Measurements from ENCODE around the gene TRMT6.

The TRMT6 gene

DNA sequence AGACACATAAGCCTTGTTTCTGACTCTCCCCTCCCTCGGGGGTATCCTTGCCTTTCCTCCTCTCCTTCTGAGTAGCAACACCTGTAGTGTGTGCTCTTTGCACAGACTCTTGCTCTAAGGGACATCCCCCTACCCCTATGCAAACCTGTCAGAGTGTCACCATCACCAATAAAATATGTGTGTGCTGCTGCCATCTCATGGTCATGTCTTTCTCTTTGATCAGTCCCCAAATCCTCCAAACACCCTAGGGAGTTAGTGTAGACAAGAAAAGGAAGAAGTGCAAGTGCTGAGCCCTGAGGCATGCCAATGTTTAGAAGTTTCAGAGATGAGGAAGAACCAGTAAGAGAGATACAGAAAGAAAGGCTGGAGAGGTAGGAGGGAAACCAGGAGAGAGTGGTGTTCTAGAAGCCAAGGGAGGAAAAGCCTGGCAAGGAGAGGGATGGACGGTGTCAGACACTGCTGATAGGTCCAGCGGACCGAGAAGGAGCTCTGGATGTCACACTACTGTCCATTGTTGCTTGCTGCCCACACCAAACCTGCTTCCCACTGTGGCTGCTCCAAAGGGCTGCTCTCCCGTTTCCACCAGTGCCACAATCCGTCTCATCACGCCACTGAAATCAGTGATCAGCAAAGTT, 16.4 kb downstream of the TRMT6 start:
- Mint-ChIP-seq H3K27ac (no peak overlapping the region), H3K4me1 (ENCODE audit: low read depth) (no peaks in the 10 kb centered on the region), H3K4me3 (no peak overlapping the region), H3K27me3 (ENCODE audit: low read depth) (peaks cover 2% of the 10 kb centered on the region), H3K36me3 (ENCODE audit: low read depth) (peaks cover 9% of the 10 kb centered on the region), H3K9me3 (no peaks in the 10 kb centered on the region)
- no peak for DNase-seq (ENCODE audit: low spot score)

DNA sequence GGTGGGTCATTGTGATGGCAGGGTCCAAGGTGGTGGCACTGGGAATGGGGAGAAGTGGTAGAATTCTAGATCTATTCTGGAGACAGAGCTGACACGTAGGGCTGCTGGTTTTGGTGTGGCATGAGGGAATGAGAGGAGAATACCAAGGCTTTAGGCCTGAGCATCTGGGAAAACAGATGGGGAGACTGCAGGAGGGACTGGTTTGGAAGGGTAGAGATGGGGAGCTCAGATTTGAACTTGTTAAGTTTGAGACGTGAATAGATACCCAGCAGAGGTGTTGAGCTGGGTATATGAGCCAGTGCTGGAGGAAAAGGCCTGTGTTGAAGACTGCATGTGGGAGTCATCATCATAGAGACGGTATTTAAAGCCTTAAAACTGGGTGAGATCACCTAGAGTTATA, 17.5 kb downstream of the TRMT6 start:
- H3K36me3 Mint-ChIP-seq (ENCODE audit: low read depth) = peaks cover 2% of the 10 kb centered on the region
- H3K4me3 Mint-ChIP-seq = no peak overlapping the region
- DNase-seq (ENCODE audit: low spot score) = no peak
- H3K9me3 Mint-ChIP-seq = no peaks in the 10 kb centered on the region
- H3K4me1 Mint-ChIP-seq (ENCODE audit: low read depth) = no peaks in the 10 kb centered on the region
- H3K27ac Mint-ChIP-seq = no peak overlapping the region
- H3K27me3 Mint-ChIP-seq (ENCODE audit: low read depth) = peaks cover 6% of the 10 kb centered on the region

DNA sequence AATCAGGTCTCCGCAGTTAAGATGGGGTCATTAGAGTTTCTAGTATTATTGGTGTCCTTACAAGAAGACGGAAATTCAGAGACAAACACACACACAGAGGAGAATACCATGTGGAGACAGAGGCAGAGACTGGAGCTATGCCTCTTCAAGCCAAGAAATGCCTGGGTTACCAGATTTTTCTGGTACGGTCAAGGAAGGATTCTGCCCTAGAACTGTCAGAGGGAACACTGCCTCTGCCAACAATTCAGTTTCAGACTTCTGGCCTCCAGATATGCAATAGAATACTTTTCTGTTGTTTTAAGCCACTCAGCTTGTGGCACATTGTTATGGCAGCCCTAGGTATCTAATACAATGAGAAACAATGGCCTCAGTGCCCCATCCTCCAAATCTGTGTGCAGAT, 18.9 kb downstream of the TRMT6 start:
- Mint-ChIP-seq H3K27ac (no peak overlapping the region), H3K27me3 (ENCODE audit: low read depth) (peaks cover 13% of the 10 kb centered on the region), H3K4me1 (ENCODE audit: low read depth) (no peaks in the 10 kb centered on the region), H3K36me3 (ENCODE audit: low read depth) (no peaks in the 10 kb centered on the region), H3K9me3 (no peaks in the 10 kb centered on the region), H3K4me3 (no peak overlapping the region)
- no peak for DNase-seq (ENCODE audit: low spot score)

DNA sequence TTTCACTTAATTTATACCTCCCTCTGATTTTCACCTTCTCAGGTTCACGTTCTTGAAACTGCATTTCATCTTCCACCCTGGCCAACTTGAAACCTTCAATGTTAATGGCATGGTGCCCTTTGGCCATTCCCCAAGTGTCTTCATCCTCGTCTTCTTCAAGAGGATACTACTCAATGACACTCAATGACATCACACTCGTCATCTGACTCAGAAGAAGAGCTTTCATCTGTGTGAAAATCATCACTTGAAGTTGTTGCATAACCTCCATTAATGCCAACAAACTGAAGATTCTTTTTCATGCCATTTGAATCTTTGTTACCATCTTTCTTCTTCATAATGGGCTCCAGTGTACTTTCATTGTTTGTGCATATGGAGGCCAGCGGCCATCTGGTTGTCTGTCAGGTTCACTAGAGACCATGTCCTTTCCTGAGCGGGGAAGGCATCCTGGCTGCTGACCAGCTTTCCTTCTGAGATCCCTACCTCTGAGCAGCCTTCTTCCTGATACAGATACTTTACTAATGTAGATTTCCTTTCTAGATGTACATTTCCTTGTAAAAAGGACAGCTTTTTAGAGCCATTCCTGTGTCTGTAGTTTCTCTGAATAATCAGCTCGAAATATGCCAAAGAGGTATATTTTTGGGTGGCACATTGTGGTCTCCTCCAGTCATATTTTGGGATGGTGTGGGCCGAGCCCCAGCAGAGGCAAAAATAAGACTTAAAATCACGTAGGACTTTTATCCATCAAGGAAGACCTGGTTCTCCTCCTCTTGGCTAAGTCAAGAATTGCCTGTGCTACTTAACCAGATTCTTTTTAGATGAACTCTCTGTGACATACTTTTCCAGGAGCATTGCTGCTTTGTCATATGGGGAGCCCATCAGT, 21.3 kb downstream of the TRMT6 start:
- Mint-ChIP-seq H3K9me3 (no peaks in the 10 kb centered on the region), H3K4me1 (ENCODE audit: low read depth) (no peaks in the 10 kb centered on the region), H3K36me3 (ENCODE audit: low read depth) (no peaks in the 10 kb centered on the region), H3K4me3 (no peak overlapping the region), H3K27me3 (ENCODE audit: low read depth) (peaks cover 13% of the 10 kb centered on the region), H3K27ac (no peak overlapping the region)
- DNase-seq (ENCODE audit: low spot score) = no peak

DNA sequence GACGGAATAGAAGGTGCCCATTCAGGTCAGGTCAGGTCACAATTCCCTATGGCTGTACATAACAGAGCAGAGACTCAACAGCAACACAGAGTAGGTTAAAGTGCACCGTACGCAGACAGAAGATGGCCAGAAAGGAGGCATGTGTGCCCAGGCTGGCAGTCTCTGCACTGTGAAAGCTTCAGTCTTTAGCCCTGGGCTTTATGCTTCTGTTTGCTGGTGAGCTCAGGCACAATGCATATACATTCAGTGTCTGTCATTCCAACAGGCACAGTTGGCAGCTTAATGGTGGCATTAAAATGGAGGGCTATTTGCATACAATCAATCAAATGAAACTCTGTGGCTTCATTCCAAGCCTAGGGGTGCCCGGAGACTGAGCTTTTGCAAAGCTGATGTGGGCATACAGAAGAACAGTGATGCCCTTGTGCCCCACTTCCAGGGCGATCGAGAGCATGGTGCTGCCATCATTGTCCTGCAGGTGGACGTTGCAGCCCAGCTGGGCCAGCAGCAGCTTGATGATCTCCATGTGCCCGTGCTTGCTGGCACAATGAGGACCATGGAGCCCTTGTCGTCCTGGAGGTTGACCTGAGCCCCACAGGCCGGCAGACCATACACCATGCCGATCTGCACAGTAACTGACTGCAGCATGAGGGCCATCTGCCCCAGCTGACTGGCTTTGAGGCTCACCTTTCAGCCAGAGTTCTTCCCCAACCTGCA, 22.4 kb downstream of the TRMT6 start:
- no peak for DNase-seq (ENCODE audit: low spot score)
- Mint-ChIP-seq H3K4me1 (ENCODE audit: low read depth) (no peaks in the 10 kb centered on the region), H3K27ac (no peak overlapping the region), H3K36me3 (ENCODE audit: low read depth) (no peaks in the 10 kb centered on the region), H3K9me3 (no peaks in the 10 kb centered on the region), H3K27me3 (ENCODE audit: low read depth) (peaks cover 14% of the 10 kb centered on the region), H3K4me3 (no peak overlapping the region)

DNA sequence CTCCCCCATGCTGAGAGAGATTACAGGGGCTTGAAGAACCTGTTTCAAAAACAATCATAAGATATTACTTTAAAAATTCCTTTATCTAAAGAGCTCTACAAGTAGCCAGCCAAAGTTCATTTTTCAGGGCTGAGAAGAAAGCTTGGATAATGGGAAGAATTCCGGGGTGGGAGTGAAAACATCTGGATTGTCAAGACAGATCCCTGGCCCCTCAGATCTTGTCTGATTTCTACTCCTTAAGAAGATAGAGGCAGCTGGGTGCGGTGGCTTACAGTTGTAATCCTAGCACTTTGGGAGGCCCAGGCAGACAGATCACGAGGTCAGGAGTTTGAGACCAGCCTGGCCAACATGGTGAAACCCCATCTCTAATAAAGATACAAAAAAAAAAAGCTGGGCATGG, 24.8 kb downstream of the TRMT6 start:
- H3K27me3 Mint-ChIP-seq (ENCODE audit: low read depth) = peaks cover 19% of the 10 kb centered on the region

DNA sequence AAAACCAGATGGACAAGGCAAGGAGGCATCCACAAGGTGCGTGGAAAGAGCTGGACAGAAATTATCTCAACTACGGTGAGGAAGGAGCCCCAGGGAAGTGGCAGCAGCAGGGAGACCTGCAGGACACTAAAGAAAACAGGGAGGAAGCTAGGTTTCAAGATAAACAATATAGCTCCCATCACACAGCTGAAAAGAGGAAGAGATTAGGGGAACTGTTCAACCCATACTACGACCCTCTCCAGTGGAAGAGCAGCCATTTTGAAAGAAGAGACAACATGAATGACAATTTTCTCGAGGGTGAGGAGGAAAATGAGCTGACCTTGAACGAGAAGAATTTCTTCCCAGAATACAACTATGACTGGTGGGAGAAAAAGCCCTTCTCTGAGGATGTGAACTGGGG, 26.8 kb downstream of the TRMT6 start:
- Mint-ChIP-seq H3K4me3 (no peak overlapping the region), H3K27me3 (ENCODE audit: low read depth) (peaks cover 14% of the 10 kb centered on the region), H3K4me1 (ENCODE audit: low read depth) (peaks cover 18% of the 10 kb centered on the region), H3K27ac (no peak overlapping the region), H3K36me3 (ENCODE audit: low read depth) (no peaks in the 10 kb centered on the region), H3K9me3 (no peaks in the 10 kb centered on the region)
- no peak for DNase-seq (ENCODE audit: low spot score)

More for the DNA sequence above, 24.8 kb downstream of the TRMT6 start:
- H3K4me3 Mint-ChIP-seq = no peak overlapping the region
- no peaks in the 10 kb centered on the region for H3K9me3 Mint-ChIP-seq
- no peak overlapping the region for H3K27ac Mint-ChIP-seq
- no peak for DNase-seq (ENCODE audit: low spot score)
- H3K36me3 Mint-ChIP-seq (ENCODE audit: low read depth) = no peaks in the 10 kb centered on the region
- peaks cover 1% of the 10 kb centered on the region for H3K4me1 Mint-ChIP-seq (ENCODE audit: low read depth)

DNA sequence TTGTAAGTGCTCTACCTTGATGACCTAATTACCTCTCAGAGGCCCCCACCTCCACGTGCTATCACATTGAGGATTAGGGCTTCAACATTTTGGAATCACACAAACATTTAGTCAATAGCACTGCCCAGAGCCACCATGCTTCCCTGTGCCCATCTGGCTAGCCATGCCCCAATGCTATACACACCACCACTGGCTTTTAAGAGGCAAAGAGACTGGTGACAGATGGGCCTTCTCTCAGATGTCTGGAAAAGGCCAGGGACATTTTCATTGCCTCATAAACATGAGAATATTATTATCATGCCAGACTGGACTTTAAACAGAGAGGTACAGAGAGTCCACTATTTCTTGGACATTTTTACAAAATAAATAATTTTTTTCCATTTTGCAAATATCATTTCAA, 29.8 kb downstream of the TRMT6 start:
- H3K4me1 Mint-ChIP-seq (ENCODE audit: low read depth) = peaks cover 18% of the 10 kb centered on the region
- H3K27ac Mint-ChIP-seq = no peak overlapping the region

DNA sequence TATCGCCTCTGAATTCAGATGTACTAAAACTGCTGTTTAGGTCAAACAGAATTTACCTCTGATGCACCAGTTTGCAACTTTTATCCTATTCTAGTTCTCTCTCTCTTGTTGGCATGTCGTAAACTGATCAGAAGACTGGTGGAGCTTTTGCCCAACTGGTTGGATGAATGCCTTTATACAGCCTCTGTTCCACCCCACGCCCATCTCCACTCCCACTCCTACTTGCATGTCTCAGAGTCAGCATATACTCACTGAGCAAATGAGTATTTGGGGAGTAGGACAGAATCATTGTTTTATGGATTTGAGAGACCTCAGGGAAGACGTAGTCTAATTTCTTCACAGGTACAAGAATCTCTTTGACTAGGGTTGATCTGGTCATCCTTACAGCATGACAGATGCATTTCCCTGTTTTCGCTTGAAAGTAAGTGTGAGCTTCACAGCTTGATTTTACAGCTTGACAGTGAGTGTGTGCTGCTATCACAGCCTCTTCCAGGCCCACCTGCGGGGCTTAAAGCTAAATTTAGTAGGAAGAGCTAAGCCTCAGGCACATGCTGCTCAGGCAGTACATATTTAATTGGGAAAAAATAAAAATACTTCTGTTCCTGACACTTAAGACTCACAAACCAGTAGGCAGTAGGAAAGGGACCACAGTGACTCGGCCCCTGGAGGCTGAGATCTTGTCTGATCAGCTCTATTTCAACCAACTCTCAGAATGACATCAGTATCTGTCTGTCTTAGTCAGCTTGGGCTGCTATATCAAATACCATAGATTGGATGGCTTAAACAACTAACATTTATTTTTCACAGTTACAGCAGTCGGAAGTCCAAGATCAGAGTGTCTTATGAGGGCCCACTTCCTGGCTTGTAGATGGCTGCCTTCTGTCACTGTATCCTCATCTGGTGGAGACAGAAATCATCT, 30.4 kb downstream of the TRMT6 start:
- peak; percentile 40 for DNase-seq (ENCODE audit: low spot score)
- Mint-ChIP-seq H3K27me3 (ENCODE audit: low read depth) (peaks cover 15% of the 10 kb centered on the region), H3K4me1 (ENCODE audit: low read depth) (peaks cover 18% of the 10 kb centered on the region), H3K4me3 (peak overlapping the region; percentile 12), H3K36me3 (ENCODE audit: low read depth) (no peaks in the 10 kb centered on the region), H3K9me3 (no peaks in the 10 kb centered on the region), H3K27ac (no peak overlapping the region)

More for the DNA sequence above, 29.8 kb downstream of the TRMT6 start:
- Mint-ChIP-seq H3K27me3 (ENCODE audit: low read depth) (peaks cover 12% of the 10 kb centered on the region), H3K9me3 (no peaks in the 10 kb centered on the region), H3K4me3 (no peak overlapping the region), H3K36me3 (ENCODE audit: low read depth) (no peaks in the 10 kb centered on the region)
- no peak for DNase-seq (ENCODE audit: low spot score)

DNA sequence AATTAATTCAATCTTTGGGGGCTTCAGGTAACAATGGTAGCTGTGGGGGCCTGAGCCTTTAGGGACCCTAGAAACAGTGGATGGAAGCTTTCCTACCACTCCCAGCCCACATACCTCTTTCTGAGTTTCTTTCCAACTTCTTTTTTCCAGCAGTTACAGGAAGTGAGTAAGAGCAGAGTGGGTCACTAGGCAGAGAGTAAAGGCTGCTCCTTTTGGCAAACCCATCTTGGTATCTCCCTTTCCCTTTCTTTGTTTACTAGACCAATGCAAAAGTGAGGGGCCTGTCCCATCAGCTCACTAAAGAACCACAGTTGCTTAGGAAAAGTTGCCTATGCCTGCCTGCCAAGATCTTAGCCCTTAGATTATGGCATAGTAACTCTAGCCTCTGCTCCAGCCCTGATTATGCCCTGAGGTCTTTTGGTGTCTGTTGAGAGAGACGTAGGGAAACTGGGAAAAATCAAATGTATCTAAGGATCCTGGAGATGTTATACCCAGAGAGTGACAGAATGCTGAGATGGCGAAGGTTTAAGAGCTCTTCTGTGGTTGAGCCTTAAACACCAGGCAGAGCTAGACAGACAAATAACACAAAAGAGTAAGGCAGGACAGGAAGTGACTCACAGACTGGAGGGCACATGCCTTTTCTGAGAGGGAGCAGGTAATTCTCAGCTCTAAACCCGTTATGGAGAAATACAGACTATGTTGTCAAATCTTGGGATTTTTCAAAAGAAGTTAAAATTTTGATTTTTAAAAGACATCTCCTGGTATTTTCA, 31.3 kb downstream of the TRMT6 start:
- Mint-ChIP-seq H3K9me3 (no peaks in the 10 kb centered on the region), H3K4me1 (ENCODE audit: low read depth) (peaks cover 18% of the 10 kb centered on the region), H3K27me3 (ENCODE audit: low read depth) (peaks cover 22% of the 10 kb centered on the region), H3K36me3 (ENCODE audit: low read depth) (no peaks in the 10 kb centered on the region), H3K27ac (peak overlapping the region; percentile 65), H3K4me3 (peak overlapping the region; percentile 24)
- DNase-seq (ENCODE audit: low spot score) = peak; percentile 10

DNA sequence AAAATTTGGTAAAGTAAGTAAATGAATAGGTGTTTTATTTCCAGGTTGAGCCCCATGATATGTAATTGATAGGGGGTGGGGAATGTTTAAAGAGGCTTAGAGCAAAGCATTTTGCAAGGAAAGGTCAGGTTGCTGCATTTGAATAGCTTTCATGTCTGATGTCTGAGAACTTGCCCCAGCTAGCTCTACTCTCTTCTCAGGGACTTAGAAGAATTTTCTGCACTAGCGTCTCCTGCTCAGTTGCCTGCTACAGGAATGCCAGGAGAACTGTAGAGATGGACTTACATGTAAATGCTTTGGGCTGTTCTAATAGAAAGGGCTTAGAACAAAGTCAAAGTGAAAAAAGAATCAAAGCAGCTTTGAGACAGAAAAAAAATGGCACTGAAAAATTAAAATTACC, 35.5 kb downstream of the TRMT6 start:
- Mint-ChIP-seq H3K4me3 (no peak overlapping the region), H3K4me1 (ENCODE audit: low read depth) (peaks cover 18% of the 10 kb centered on the region), H3K36me3 (ENCODE audit: low read depth) (no peaks in the 10 kb centered on the region), H3K27me3 (ENCODE audit: low read depth) (peaks cover 46% of the 10 kb centered on the region), H3K27ac (no peak overlapping the region), H3K9me3 (no peaks in the 10 kb centered on the region)
- no peak for DNase-seq (ENCODE audit: low spot score)

DNA sequence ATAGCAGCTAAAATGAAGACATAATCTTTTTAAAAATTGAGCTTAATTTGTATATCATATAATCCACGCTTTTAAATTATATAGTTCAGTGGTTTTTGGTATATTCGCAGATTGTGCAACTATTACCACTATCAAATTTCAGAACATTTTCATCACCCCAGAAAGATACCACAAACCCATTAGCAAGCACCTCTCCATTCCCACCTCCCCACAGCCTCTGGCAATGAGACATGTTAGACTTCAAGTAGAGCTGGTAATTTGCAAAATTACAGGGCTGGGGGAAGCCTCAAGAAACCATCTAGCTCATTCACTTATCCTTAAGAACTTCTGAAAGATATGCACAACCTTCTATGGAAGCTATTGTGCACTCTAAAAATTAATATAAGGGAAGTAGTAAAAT, 37.2 kb downstream of the TRMT6 start:
- Mint-ChIP-seq H3K4me3 (no peak overlapping the region), H3K27me3 (ENCODE audit: low read depth) (peaks cover 58% of the 10 kb centered on the region), H3K4me1 (ENCODE audit: low read depth) (peaks cover 7% of the 10 kb centered on the region), H3K9me3 (no peaks in the 10 kb centered on the region), H3K27ac (no peak overlapping the region), H3K36me3 (ENCODE audit: low read depth) (no peaks in the 10 kb centered on the region)
- DNase-seq (ENCODE audit: low spot score) = no peak

DNA sequence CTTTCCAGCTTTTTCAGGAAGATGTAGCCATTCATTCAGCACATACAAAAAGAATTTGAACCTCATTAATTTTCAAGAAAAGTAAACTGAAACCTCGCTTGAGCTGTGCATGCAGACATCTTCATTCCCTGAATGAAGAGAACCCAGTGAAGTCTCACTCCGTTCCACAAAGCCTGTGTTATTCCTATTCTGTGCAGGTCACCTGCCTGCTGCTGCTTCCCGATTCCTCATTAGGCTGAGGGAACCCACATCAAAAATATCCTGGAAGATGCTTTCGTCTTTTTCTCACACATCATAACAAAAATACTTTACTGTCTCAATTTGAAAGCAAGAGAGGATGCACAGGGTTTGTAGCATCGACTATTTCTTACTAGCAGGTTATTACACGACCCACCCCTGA, 40.1 kb downstream of the TRMT6 start:
- Mint-ChIP-seq H3K4me1 (ENCODE audit: low read depth) (peaks cover 7% of the 10 kb centered on the region), H3K27me3 (ENCODE audit: low read depth) (peaks cover 63% of the 10 kb centered on the region), H3K4me3 (no peak overlapping the region), H3K27ac (no peak overlapping the region), H3K9me3 (no peaks in the 10 kb centered on the region), H3K36me3 (ENCODE audit: low read depth) (no peaks in the 10 kb centered on the region)
- no peak for DNase-seq (ENCODE audit: low spot score)
